GM18499 (cell line): Measurements from ENCODE around the gene HSF5.
"Not testable (repeated sequence)": the region's sequence is repeated elsewhere in the genome, so short reads cannot be mapped to it uniquely, and the experiment has no call there.

Experiments used
- ATAC-seq: cut with Tn5 transposase; IDR thresholded peaks from one replicate; pipeline ENCODE4 v1.9.1; 2021; ENCODE audit warnings: moderate number of reproducible peaks; ENCODE audit not compliant: insufficient read depth, unreplicated experiment

HSF5 gene

DNA sequence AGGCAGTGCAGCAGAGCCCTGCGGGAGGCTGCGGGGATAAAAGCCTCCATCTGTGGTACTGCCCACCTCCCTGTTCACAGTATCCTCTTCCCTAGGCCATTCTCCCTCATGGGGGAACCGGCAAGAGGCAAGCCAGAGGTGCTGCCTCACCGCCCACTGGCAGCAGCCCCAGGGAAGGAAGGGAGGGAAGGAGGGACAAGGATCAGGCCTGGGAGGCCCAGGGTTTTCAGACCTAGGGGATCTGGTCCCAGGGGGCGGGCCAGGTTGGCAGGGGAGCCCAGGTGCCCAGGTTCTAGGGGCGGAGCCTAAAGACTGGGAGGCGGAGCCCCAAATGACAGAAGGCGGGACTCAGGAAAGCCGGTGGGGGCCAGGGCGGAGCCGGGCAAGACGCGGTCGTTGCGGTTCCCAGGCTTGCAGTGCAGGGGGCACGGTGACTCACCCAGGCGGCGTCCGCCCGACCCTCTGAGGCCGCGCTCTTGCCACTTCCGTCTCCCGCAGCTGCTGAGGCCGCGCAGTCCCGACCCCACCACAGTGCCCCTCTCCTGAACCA is 29.2 kb upstream of the HSF5 start:
- ATAC-seq = no peak

DNA sequence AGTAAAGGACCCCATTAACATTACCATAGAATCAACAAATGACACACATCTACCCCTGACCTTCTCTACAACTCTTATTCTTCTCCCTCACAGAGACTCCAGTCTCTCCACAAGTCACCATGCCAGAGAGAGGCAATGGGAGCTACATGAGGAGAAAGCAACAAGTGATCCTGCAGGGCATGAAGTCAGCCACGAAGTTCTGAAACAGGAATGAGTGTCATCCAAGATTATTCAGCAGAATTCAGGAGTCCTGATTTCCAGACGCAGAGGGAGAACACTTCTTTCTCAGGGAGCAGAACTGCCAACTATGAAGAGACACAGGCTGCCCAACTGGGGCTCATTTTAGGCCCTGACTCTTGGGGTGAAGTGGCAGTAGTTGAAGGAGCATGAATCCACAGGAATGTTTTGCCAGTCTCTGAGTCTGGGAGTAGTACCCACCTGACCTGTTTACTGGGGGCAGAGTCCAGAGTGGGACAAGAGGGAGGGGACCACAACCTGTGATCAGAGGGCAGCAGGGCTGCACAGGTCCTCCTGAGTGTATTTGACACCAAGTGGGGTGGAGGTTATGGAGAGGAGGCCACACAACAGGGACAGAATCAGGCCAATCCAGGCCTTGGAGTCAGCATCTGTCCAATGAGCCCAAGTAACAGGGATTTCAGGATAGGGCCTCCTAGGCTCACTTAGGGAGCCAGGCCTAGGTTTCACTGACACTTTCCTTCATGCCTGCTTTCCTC is 28.6 kb upstream of the HSF5 start:
- ATAC-seq = no peak

DNA sequence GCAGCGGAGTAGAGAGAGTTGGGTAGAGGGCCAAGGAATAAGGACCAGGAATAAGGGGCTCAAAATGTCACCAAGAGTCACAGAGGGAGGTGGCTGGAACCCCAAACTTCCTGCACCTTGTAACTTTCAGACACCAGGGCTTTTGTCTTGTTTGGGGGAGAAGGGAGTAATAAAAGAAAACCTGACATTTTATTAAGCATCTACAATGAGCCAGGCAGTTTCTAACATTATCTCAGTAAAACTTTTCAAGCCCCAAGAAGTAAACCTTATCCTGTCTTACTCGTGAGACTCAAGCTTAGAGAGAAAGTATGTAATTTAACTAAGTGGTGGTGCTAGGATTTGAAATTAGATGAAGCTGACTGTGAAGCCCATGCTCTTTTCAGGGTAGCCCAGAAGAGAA is 27.1 kb upstream of the HSF5 start:
- ATAC-seq = no peak

DNA sequence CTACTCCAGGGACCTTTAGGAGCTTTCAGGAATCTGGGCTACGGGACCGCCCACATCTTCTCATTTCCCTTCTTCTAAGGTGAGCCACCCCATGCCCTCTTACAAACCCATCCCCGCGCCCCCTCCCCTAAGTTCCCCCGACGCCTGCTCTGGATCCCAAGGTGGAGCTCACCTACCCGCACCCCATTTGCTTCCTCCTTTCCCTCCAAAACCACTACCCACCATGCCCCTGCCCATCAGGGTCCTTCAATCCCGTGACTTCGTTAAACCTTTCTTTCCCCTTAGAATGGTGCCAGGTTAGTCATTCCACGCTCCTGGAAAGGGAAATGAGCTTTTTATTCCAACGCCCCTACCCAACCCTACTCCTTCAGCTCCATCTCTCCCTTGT is 26.6 kb upstream of the HSF5 start:
- ATAC-seq = no peak

DNA sequence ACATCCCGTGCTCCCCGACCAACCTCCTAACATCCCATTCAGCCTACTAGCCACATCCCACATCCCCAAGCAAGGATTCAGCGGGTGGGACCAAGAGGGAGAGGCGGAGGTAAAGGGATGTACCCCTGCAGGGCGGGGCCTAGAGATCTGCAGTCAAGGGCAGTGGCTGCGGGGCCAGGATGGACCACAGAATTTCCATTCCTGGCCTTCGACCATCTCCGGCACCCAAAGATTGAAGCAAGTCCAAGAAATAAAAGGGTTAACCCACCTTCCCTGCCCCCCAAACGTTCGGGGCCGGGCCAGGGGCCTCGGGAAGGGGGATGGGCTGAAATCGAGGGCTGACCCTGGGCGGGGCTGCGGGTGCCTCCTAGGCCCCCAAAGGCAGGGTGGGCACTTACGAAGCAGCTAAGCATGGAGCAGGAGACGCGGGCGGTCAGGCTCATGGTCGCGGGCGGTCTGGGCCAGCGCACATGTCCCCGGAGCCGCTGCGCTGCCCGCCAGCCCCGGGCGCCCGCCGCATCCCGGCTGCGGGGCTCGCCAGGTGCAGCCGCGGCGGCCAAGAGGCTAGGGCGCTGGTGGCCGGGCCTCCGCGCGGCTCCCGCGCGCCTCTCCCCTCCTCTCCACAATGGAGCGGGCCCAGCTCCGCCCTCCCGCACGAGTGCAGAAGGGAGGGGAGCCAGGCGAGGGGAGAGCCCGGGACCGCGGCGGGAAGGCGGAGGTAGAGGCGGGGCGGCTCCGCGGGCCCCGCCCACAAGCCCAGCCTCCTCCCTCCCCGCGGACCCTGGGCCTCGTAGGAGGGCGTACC is 26.0 kb upstream of the HSF5 start, which contains the start of gene MTMR4:
TSS of gene MTMR4 (minus strand) at position 674 of the 805 bp plus-strand sequence. CDS start at position 443, 231 bp downstream.
- no peak for ATAC-seq

DNA sequence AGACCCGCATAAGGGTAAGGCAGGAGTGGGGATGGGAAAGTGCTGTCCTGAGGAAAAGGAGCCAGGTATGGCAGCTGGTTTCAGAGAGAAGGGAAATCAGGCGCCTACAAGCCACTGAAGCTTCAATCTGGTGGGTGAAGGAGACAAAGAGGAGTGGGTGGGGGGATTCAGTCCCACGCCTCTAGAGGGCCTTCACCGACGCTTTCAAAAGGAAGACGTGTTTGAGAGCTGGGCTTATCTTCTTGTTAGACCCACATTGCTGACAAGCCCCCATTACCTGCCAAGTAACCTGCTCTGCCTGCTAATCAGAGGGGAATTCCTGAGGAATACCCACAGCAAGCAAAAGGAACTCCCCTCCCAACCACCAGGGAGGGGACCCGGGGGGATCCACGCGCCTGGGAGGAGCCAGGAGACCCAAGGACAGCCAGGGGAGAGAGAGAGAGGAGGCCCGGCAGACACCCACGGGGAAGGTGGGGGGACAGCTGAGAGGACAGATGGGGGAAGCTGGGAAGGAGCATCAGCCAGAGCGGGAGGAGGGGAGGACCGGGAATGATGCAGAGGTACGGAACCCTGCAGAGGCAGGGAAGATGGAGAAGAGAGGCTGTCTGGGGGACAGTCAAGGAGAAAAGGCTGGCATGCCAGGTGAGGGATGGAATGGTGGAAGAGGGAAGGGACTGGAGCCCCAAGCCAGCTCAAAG is 25.2 kb upstream of the HSF5 start:
- no peak for ATAC-seq

DNA sequence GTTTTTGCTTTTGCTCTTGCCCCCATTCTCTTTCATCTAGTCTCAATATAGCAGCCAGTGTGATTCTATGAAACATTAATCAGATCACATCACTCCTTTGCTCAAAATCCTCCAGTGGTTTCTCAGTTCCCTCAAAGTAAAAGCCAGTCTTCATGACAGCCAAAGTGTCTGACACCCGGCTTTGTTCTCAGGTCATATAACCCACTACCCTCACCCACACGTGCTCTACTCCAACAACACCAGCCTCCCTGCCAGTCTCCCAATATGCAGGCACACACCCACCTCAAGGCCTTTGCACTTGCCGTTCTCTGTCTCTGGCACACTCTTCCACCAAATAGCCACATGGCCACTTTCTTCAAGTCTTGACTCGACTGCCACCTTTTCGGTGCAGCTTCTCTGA is 21.9 kb upstream of the HSF5 start:
- ATAC-seq = no peak

DNA sequence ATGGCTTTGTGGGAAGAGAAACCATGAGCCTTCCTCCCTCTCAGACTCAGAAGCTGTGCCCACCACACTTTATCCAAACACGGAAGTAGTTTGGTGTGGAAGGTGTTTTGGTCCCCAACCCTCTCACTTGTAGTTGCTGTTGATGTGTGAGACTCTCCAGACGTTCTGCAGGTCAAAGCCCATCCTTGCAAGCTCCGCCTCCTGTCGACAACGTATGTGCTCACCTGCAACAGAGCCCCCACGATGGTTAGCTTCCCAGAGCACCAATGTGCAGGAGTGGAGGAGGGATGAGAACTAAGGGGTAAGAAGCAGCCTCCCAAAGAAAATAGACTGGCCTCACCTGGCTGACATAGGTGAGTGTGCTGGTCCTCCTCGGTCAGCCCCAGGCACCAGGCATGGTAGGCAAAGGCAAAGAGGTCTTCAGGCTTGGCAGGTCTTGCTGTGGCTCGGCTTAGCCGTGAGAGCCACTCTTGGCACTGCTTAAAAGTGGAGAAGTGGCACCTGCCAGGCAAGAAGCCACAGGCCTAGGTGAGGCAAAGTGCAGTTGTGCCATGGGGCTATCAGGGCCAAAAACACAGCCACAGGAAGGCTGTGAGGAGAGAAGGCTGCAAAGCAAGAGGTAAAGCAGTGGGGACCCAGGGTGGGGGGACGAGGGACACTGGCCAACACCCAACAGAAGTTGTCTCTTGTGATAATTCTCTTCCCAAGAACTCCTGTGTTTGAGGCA is 20.3 kb upstream of the HSF5 start:
- no peak for ATAC-seq

DNA sequence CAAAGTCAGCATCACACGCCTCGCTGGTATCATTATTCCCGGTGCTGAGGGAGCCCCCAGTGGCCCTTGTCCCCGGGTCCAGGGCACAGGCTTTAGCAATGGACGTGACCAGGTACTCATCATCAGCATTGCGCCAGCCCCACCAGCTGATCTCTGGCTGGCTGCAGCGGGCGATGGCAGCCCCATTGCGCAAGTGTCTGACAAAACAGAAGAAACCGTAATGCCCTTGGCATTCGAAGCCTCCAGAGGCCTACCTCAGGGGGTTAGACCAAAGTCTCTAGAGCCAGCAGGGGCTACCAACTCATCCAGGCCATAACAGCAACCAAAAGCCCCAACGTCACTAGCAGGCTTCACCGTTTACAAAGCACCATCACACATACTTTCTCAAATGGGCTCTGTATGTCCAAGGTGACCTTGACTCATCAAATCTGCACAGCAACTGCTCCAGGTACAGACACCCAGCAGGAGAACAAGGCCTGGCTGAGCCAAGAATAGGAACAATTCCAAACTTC is 19.0 kb upstream of the HSF5 start:
- no peak for ATAC-seq

DNA sequence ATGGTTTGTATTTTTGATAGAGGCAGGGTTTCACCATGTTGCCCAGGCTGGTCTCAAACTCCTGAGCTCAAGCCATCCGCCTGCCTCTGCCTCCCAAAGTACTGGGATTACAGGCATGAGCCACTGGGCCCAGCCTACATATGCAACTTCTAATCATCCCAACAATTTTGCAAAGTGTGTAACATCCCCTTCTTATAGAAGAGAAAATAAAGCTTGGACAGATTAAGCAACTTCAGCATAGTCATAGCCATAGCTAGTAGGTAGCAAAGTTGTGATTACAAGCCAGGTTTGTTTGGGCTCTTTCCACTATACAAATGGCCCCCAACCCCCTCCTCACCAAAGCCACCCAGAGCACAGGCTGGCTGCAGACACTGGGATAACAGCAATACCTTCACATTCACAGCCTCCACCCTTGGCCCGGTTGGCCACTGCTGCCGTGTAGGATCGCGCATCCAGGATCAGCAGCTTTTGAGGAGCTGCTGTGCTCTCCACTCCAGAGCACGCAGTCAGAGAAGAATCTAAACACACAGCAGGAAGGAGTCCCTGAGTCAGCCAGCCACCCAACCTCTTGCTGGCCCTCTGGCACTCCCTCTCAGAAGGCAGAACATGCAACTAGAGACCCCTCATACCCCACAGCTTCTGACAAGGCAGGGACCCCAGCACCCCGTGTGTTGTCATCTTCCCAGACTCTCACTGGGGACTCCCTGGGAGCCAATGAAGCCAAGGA is 18.3 kb upstream of the HSF5 start:
- no peak for ATAC-seq

DNA sequence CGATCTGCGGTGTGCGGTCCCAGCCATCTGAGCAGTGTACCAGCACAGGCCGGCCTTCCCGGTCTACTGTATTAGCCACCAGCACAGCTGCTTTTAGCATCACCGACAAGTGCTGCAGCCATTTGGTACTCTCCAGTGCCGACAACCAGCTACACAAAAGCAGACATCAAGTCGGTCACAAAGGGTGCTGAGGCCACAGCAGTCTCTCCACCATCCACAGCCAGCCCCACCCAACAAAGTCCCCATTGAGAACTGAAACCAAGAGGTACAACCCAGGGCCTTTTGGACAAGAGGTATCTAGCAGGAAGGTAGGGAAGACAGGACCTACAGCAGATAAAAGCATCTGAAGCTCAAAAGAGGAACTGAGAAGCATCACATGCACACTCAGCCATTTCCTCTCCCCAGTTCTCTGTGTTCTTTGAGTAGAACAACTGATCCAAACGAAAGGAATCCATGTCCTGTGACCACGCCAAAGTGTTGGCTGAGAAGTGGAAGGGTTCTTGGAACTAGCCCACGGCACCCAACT is 16.7 kb upstream of the HSF5 start:
- ATAC-seq = peak; percentile 76

DNA sequence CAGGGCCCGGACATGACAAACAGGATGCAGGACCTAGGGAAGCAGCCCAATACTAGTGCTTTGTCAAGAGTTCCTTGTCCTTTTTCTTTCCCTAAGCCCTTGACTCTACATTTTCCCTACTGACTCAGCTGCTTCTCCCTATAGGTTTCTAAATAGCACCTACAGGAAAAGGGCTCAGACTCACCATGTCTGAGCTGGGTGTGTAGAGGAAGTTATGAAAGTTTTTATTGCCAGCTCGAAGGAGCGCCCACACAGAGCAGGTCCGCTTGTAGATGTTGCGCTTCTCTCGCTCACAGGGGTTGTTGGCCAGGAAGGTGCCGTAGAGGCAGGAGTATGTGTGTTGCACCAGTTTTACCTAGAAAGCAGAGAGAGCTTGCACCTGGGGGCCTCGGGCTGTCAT is 15.7 kb upstream of the HSF5 start:
- no peak for ATAC-seq

DNA sequence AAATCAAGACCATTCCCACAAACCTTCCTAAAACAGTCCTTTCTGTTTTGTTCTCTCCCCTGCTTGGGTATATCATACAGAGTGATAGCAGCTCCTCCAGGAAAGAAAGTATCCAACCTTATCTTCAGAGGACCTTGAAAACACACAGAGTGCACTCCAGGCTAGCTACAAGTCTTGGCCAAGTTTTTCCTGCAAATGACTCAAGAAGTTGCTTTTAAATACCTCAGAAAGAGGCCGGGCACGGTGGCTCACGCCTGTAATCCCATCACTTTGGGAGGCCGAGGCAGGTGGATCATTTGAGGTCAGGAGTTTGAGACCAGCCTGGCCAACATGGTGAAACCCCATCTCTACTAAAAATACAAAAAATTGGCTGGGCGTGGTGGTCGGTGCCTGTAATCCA is 14.9 kb upstream of the HSF5 start:
- ATAC-seq = not testable (repeated sequence)

DNA sequence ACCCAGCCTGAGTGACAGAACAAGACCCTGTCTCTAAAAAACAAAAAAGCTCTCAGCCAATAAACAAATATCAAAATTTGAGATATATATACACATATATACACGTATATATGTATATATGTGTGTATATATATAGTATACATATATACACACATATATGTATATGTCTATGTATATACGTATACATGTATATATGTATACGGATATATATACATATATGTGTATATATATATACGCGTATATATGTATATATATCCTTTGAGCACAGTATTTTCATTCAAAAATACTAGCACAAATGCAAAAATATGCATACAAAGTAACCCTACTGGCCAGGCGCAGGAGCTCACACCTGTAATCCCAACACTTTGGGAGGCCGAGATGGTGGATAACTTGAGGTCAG is 13.2 kb upstream of the HSF5 start:
- no peak for ATAC-seq

DNA sequence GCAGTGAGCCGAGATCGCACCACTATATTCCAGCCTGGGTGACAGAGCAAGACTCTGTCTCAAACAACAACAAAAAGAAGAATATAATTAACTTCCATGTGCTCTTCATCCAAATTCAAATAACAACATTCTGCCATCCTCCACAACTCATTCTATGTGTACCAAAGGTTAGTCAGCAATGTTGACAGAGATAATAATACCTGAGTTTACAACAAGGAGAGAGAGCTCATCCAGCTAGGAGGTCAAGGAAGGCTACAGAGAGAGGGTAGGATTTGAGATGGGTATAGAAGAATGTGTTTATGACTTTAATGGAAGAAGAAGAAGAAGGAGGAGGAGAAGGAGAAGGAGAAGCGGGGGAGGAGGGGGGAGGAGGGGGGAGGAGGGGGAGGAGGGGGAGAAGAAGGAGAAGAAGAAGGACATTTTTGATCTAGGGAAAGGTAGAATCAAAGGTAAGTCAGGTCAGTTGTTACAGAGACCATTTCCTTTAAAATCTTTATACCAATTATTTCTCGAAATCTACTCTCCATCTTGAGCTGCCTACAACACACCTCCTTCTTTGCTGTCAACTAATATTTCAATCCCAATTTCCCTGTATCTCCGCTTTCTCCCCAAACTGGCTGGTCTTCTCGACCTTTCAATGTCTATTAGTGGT is 10.1 kb upstream of the HSF5 start:
- no peak for ATAC-seq

DNA sequence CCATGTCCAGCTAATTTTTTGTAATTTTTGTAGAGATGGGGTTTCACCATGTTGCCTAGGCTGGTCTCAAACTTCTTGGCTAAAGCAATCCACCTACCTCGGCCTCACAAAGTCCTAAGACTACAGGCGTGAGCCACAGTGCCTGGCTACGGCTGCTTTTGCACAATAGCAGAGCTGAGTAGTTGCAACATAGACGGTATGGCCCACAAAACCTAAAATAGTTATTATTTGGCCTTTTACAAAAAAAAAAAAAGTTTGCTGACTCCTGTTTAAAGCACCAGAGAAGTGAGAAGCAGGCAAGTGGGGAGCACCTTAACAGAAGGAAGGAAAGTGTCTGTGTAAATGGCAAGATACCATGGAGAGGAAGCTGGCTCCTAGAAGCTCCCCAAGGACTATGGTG is 5.3 kb upstream of the HSF5 start:
- ATAC-seq = no peak

DNA sequence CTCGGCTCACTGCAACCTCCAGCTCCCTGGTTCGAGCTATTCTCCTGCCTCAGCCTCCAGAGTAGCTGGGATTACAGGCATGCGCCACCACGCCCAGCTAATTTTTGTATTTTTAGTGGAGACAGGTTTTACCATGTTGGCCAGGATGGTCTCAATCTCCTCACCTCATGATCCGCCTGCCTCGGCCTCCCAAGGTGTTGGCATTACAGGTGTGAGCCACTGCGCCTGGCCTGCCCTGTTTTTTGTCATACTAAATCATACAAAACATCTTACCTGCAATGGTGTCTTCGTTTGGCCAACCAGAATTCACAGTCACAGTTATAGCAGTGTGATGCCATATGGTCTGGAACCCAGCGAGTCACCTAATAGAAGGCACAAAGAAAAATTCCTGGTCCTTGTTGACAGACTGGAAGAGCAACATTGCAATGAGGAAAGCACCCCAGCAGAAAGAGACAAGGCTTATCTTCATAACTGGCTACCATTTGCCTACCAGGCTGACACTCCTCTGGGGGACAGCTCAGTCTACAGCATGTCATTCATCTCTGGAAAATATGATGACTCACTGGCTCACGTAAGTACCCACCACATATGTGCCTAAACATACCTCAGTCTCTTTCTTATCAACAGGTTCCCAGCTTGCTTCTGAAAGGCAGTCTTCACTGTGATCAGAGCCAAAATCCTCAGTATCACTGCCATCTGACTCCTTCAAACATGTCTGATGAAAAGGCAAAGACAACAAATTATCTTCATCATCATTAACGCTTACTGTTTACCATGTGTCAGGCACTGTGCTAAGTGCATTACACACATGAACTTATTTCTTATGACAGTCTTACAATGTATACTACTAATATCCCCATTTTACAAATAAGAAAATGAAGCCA is 4.3 kb upstream of the HSF5 start:
- ATAC-seq = no peak
